ENCODE data around the gene FBXO9. TPM values are rescaled to one million over a fixed set of nuclear protein-coding genes. Genes with fewer than 3 reads are reported as not detected.

FBXO9 gene
- total and polyA plus RNA-seq, 10 of the 15 experiments (the other 5 are each of a cell fraction or from before 2014, with no cell fraction given), result 9.9 to 68.9 (median 31.3) TPM

- TF ChIP-seq ZNF217 (IDR thresholded peaks at IDR 0.05) (no peak), CREB1 (IDR thresholded peaks at IDR 0.05; ENCODE audit: low read depth) (no peak), RELA (IDR thresholded peaks at IDR 0.05; ENCODE audit: borderline replicate concordance, partially characterized antibody) (no peak), MTA2 (IDR thresholded peaks at IDR 0.05; ENCODE audit: low read depth) (no peak), NR2C1 (IDR thresholded peaks at IDR 0.05) (no peak)
These were observed 8.9 kb upstream of the FBXO9 start (continued) for GRCh38 chr6:53056273-53056672.

GRCh38 chr6:53058388-53059195, 6.6 kb upstream of the FBXO9 start:
- no peak for FAIRE-seq
- no peak overlapping the region for H3K4me3 ChIP-seq
- CTCF ChIA-PET, result interaction anchor here (0.7 kb wide), 1 partner anchor 28 kb away, joined by 4 read pairs; no protein-coding TSS in a partner anchor
- POLR2A ChIA-PET, result no interaction called here
- RAD21 ChIA-PET (ENCODE audit: unreplicated experiment), result interaction anchor here (1.1 kb wide), 1 partner anchor 63 kb away, joined by 3 read pairs; the partner anchor contains the start of gene GSTA4
- in situ Hi-C loops (cut with MboI) (no loop called here), intact Hi-C loops (cut with micrococcal nuclease; ENCODE audit: unreplicated experiment) (no loop called here)
- no peak for ATAC-seq
- no peak for TF ChIP-seq MYC (IDR thresholded peaks at IDR 0.05; ENCODE audit: insufficient read depth, insufficient read length, insufficient replicate concordance, low read length, severe bottlenecking)
- BruUV-seq (replicated peaks), result no TSS peak
- no peaks in the 10 kb centered on the region for H3K36me3 ChIP-seq (ENCODE audit: control insufficient read depth in 2 of 2, insufficient read depth in 2 of 2, low read length in 1 of 2)
- H2AFZ ChIP-seq (ENCODE audit: control insufficient read depth, low read depth, low read length), result no peak overlapping the region
- H3K4me2 ChIP-seq (ENCODE audit: control insufficient read depth, insufficient read depth), result peak overlapping the region; percentile 38
- H3K9ac ChIP-seq (ENCODE audit: control insufficient read depth, insufficient read depth, low read length), result no peak overlapping the region
- no peaks in the 10 kb centered on the region for H3K27me3 ChIP-seq (replicated peaks in 1 of 2; ENCODE audit: control insufficient read depth in 2 of 2, insufficient read depth in 2 of 2, low read length in 1 of 2)
- no peaks in the 10 kb centered on the region for H3K9me3 ChIP-seq (replicated peaks; ENCODE audit: control insufficient read depth, insufficient read depth, low read length)
- H3K4me1 ChIP-seq (ENCODE audit: control insufficient read depth, insufficient read depth, low read length), result peaks cover 5% of the 10 kb centered on the region; the same call in 1 of the 2 replicates
- no peak overlapping the region for H3K27ac ChIP-seq (ENCODE audit: control insufficient read depth, insufficient read depth)
- 94% methylated on average over 4 of the region's 4 CpGs for WGBS (ENCODE audit: insufficient coverage, insufficient replicate concordance, low lambda C conversion rate, missing lambda C conversion rate)
- peaks cover 1% of the 10 kb centered on the region for H3K79me2 ChIP-seq (ENCODE audit: control insufficient read depth, insufficient read depth, low read length)
- SMC1A ChIA-PET (ENCODE audit: uncharacterized antibody, unreplicated experiment), result interaction anchor here (0.6 kb wide), 1 partner anchor 452 kb away, joined by 3 read pairs; no protein-coding TSS in a partner anchor
- DNase-seq (ENCODE audit: low read depth, low spot score), result no peak
- no peaks in the 10 kb centered on the region for H4K20me1 ChIP-seq (ENCODE audit: control insufficient read depth, insufficient read depth)
